Inferior parietal cortex (tissue), 1 donor: Measurements from ENCODE around the gene ANKS1A.
A peak's percentile ranks its signal among the peaks of the same experiment; 100 is the strongest.
"Not testable (repeated sequence)": the region's sequence is repeated elsewhere in the genome, so short reads cannot be mapped to it uniquely, and the experiment has no call there.

Source experiments
- DNase-seq: peaks from one replicate; pipeline ENCODE4 v3.0.0-alpha.2; 2016; ENCODE audit errors: extremely low spot score

ANKS1A gene, protein sequence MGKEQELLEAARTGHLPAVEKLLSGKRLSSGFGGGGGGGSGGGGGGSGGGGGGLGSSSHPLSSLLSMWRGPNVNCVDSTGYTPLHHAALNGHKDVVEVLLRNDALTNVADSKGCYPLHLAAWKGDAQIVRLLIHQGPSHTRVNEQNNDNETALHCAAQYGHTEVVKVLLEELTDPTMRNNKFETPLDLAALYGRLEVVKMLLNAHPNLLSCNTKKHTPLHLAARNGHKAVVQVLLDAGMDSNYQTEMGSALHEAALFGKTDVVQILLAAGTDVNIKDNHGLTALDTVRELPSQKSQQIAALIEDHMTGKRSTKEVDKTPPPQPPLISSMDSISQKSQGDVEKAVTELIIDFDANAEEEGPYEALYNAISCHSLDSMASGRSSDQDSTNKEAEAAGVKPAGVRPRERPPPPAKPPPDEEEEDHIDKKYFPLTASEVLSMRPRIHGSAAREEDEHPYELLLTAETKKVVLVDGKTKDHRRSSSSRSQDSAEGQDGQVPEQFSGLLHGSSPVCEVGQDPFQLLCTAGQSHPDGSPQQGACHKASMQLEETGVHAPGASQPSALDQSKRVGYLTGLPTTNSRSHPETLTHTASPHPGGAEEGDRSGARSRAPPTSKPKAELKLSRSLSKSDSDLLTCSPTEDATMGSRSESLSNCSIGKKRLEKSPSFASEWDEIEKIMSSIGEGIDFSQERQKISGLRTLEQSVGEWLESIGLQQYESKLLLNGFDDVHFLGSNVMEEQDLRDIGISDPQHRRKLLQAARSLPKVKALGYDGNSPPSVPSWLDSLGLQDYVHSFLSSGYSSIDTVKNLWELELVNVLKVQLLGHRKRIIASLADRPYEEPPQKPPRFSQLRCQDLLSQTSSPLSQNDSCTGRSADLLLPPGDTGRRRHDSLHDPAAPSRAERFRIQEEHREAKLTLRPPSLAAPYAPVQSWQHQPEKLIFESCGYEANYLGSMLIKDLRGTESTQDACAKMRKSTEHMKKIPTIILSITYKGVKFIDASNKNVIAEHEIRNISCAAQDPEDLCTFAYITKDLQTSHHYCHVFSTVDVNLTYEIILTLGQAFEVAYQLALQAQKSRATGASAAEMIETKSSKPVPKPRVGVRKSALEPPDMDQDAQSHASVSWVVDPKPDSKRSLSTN

DNA sequence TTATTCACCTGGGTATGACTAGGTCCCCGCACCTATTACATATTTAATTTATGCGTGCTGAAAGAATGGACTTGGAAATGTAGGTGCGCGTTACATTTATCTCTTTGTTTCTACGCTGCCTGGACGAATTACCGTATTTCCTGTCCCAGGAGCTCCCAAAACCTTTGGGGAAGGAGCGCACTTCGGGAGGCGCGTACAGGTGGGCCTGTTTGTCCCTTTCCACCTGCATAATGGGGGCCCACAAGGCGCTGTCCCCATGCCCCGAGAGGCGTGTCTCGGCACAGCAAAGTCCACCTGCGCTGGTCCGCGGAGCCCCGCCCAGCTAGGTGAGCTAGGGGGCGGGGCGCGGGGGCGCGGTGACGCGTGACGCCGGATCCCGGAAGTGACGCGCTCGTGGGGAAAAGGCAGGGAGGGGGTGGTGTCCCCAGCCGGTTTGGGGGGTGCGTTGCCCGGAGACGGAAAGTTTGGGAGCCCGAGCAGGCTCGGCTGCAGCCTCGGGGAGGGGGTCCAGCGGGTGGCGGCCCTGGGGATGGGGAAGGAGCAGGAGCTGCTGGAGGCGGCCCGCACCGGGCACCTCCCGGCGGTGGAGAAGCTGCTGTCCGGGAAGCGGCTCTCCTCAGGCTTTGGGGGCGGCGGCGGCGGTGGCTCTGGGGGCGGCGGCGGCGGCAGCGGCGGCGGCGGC, at the start of gene ANKS1A:
Gene ANKS1A (plus strand): TSS at position 382 of the 682 bp plus-strand sequence. CDS start 148 bp downstream, at position 530.
- peak; percentile 79 for DNase-seq

DNA sequence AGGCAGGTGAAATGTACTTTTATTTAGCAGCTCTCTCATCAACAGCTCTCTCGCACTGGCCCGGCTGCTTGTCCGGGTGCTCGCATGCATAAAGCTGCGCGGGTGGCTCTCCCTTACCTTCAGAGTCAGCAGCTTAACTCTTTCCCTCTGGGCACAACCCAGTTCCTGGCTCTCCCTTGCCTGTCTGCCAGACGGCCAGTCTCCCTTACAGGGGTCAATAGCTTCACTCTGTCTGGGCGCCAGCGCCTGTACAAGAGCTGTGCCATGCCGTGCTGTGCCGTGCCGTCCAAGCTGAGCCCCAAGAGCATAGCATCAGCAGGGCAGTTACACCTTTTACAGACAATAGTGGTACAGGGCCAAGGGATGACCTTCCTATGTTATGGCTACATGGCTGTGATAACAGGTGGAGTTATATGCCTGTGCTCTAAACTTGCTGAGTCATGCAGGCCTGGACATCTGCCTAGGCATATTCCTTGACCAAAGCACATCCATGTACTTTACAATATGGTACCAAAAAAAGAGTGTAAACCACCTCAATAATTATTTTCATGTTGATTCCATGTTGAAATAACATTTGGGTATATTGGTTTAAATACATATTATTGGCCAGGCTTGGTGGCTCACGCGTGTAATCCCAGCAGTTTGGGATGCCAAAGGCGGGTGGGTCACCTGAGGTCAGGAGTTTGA, 49.2 kb upstream of the ANKS1A start:
- no peak for DNase-seq

DNA sequence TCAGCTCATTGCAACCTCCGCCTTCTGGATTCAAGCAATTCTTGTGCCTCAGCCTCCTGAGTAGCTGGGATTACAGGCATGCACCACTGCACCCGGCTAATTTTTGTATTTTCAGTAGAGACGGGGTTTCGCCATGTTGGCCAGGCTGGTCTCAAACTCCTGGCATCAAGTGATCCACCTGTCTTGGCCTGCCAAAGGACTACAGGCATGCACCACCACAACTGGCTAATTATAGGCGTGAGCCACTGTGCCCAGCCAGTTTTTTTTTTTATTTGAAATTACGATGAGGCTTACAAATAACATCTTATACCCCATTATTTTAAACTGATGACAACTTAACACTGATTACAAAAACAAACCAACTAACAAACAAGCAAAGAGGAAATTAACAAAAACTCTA, 40.0 kb upstream of the ANKS1A start:
- not testable (repeated sequence) for DNase-seq

DNA sequence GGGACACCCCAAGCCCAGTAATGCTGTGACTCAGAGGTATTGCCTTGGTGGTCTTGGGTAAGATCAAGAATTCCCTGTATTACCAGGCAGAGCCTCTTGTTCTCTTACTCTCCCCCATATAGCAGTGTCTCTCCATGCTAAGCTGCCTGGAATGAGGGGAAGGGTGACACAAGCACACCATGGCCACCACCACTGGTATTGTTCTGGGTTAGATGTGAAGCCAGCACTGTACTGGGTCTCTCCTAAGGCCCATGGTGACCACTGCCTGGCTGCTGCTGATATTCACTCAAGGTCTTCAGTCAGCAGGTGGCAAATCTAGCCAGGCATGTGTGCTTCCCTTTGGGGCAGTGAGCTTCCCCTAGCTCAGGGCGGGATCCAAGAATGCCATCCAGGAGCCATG, 37.7 kb upstream of the ANKS1A start:
- no peak for DNase-seq

DNA sequence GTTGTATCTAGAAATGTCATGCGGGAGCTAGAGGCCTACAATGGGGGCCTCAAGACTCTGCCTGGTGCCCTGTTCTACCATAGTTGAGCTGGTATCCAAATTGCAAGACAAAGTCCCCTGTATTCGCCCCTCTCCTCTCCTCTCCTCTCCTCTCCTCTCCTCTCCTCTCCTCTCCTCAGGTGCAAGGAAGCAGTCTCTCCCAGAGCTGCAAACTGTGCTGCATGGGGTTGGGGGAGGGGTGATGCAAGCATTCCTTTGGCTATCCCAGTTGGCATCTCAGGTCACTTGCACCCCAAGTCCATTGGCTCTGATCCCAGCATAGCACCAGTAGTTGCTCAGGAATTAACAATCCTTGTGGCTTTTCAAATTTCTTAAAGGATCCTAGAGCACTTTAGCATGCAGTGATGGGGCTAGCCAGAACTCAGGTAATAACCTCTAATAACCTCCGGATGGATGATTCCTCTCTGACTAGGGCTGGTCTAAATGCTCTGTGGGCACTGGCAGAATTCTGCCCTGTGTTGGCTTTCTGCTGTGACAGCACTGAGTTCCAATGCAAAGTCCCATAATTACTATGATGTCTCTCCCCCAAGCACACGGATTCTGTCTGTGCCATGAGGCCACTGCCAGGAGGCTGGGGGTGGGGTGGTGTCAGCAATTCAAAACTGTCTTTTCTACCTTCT, 36.5 kb upstream of the ANKS1A start:
- DNase-seq: no peak

DNA sequence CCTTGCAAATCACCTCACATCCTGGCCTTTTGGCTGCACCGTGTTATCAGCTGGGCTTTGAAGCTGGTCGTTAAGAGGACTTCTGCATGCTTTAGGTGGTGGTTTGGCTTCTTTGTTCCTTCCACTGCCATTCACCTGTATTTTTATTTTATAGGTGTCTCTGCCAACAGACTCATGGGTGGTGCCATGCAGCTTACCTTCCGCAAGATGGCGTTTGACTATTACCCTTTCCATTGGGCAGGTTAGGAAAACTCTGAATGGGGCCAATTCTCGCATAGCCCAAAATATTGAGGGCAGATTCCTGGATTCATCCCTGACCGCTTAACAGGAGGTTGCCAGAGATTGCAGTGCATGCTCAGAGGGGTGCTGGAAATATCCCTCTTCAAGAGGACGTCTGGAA, 33.6 kb upstream of the ANKS1A start:
- no peak for DNase-seq

DNA sequence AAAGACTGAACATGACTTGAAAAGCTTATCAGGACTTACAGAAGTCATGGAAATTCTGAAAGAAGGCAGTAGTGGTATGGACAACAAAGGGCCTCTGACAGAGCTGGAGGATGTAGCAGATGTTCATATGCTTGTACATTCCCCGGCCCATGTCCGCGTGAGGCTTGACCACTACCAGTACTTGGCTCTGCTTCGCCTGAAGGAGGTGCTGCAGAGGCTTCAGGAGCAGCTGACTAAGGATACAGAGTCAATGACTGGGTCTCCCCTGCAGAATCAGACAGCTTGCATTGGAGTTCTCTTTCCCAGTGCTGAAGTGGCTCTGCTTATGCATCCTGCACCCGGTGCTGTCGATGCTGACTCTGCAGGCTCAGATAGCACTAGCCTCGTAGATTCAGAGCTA, 30.4 kb upstream of the ANKS1A start:
- no peak for DNase-seq

DNA sequence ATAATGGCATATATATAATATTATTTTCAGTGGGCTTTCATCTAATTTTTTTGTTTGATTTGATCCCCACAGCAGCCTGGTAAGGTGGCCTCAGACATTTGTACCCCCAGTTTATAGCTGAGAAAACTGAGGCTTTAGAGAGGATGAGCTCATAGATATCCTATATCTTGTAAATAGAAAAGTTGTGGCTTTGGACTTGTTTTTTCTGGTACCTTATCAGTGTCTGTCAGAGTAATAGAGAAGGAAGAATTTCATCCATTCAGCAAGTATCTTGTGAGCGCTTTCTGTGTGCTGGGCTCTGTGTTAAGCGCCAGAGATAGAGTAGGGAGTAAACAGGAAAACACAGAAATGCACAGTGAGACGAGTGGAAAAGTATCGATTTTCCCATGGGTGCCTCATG, 29.1 kb upstream of the ANKS1A start:
- DNase-seq: no peak

DNA sequence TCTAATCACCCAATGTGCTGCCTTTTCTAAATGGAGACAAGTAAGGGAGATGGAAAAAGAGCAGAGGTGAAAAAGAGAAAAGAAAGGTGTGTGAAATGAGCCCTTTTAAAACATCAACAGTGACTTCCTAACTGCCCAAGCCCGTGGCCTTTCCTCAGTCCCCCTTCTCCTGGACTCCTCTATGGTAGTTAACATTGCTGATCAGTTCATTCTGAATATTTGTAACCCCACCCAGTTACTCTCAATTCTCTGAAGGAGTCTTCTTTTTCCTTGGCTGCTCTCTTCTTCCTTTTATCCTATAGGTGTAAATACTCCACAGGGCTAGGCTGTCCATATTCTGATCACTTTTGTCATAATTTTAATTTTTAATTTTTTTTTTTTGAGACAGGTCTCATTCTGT, 28.3 kb upstream of the ANKS1A start:
- no peak for DNase-seq

DNA sequence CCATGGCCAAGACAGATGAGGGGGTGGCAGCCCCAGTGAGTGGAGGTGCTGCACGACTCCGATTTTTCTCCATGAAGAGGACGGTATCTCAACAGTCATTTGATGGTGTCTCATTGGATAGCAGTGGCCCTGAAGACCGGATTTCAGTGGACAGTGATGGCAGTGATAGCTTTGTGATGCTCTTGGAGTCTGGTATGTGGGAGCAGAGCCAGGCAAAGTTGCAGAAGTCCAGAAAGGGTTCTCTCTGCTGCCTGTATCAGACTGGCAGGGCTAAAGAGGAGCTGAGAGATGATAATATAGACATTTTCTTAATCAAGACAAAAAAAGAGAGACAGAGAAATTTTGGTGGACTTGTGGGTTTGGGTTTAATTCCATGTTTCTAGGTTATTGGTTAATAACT, 25.0 kb upstream of the ANKS1A start:
- no peak for DNase-seq

DNA sequence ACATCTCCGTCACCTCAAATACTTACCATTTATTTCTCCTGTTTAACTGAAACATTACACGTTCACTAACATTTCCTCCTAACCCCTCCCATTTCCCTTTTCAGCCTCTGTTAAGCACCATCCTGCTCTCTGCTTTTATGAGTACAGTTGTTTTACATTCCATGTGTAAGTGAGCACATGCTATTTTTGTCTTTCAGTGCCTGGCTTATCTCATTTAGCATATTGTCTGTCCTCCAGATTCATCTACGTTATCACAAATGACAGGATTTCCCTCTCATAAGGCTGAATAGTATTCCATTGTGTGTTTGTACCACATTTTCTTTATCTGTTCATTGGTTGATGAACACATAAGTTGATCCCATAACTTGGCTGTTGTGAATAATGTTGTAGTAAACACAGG, 23.9 kb upstream of the ANKS1A start:
- DNase-seq: peak; percentile 22

DNA sequence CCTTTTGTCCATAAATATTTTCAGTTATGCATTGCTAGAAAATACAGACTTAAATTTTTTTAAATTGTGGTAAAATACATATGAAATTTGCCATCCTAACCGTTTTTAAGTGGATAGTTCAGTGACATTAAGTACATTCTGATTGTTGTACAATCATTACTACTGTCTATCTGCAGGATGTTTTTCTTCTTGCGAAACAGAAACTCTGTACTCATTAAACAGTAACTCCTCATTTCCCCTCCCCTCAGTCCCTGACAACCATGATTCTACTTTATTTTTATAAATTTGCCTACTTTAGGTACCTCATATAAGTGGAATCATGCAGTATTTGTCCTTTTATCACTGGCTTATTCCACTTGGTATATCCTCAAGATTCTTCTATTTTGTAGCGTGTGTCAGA, 22.5 kb upstream of the ANKS1A start:
- no peak for DNase-seq

DNA sequence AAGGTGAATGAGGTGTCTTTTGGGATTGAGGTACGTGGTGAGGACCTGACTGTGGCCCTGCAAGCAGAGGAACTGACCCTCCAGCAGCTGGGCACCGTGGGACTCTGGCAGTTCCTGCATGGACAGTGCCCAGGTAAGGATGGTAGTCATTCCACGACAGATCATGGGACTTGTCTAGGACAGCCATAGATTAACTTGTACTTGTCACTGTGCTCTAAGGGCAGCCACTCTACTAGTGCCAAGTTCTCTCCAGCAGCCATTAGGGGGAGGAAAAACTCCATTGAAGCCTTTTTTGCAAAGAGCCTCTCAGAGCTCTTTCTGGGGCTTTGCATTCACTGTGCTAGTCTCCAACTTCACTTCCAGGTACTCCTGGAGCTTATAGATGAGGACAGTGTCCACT, 21.6 kb upstream of the ANKS1A start:
- no peak for DNase-seq

DNA sequence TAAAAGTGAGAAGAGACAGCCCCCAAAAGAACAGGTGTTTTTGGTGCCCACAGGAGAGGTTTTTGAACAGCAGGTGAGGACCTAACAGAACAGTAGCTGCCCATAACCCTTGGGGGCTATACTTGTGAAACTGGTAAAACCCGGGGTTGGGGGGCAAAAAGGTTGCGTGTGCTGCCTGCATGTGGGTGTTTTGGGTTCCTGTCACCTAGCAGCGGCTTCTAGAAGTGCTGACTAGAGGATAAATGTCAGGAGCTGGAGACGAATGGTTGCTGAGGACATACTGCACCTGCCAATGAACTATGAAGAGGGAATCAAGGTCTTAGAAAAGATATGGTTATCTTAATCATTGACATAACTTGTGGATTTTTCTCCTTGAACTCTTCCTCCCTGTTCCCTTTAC, 17.2 kb upstream of the ANKS1A start:
- no peak for DNase-seq

DNA sequence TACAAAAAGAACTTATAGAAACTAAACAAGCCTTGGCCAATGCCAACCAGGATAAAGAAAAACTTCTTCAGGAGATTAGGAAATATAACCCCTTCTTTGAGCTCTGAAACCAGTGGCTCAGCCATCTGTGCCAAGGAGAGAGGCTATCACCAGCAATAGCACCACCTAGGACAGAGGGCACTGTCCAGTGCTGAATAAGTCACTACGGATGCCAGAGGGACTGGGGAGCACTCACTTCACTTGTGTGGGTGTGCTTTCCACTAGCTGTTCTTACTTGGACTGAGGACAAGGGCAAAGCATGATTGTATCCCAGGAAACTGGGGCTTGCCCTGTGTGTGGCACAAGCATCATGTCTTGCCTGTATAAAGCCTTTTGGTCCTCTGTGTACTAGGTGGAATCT, 16.7 kb upstream of the ANKS1A start:
- DNase-seq: no peak

DNA sequence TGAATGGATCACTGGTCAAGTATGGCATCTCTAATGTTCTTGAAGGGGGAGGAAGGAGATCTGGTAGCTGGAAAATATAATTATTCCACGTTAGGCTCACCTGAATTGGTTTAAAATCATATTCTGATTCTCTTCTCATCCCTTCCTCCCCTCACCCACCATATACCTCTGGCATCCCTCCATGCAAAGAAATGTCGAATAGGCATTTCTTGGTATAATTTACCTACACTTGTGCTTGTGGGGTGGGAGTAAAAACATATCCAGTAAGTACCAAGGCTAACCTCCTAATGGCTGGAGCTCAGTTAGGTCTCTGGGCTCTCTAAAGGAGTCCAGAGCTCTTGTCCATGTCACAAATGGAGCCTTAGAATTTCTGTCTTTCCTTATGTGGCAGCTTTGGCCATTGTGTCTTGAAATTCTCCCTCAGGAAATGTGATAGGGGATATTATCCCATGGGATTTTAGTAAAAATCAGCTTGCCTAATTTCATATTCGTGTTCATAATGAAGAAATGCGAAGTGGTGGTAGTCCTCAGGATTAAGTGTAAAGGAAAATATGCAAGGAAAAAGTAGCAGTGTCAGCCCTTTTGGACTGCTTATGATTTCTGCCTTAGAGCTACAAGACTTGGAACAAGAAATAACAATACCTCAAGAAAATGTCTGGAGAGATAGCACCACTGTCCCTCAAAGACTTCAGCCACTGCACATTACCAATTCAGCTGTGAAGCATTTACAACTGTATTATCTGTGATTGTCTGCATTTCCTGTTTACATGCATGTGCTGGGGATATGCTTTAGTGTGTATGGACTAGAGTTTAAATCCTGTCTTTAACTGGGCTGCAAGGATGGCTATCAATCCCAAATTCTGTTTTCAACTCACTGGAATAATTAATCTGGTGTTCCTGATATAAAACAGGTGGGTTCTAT, 13.5 kb upstream of the ANKS1A start:
- DNase-seq: no peak

DNA sequence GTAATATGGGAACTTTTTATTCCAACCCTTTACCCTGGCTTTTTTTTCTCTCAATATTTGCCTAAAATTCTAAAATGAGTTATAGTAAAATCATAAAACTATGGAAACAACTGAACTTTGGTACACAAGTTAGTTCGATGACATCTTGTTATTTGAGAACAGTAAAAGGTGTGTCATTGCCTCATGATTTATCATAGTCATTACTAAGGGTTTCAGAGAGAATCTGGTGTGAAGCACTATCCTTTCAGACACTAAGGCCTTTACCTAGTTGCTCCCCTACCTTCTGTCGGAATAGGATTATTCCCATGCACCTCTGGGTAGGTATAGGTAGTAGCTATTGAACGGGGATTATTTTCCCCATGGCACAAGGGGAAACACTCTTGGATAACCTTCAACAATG, 12.6 kb upstream of the ANKS1A start:
- no peak for DNase-seq

DNA sequence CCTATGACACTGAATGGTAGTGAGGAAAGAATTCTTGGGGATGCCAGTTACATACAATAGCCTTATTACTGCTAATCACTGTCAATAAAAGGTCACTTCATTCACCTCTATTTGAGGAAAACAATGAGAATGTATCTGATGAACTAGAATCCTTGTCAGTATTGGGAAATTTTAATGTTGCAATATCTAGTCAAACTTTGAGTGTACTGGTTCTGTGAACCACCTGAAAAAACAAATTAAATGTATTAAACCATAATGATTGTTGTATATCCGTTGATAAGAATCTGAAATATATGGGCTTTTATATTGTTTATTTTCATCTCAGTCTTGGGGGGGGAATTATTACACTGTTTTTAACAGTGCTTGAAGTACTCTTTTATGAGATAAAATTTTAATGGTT, 11.8 kb upstream of the ANKS1A start:
- DNase-seq: no peak

DNA sequence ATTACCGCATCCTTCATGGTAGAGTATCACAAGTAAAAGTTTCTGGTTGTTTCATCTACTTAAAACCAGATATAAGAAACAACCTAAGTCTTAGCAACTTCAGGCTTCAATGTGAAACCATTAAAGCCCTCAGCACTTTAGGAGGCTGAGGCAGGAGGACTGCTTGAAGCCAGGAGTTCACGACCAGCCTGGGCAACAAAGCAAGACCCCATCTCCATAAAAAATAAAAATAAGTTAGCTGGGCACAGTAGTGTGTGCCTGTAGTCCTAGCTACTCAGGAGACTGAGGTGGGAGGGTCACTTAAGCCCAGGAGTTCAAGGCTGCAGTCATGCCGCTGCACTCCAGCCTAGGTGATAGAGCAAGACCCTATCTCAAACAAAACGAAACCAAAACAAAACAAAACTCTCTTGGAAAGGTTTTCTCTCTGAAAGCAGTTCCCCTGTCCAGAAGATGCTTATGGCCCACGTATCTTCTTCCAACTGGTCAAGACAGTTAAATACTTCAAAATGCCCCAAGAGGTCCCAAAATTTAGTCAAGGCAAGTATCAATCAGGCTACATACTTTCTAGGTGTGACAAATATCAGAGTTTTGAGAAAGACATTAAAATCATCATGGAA, 11.1 kb upstream of the ANKS1A start:
- no peak for DNase-seq
